Naive thymus-derived CD8-positive, alpha-beta T cell (primary cell): ENCODE measurements around the gene SIGLEC9. TPM values are rescaled to one million over a fixed set of nuclear protein-coding genes. Genes with fewer than 3 reads are reported as not detected.

Experiments
- ATAC-seq, 2 donors: fragments of 150-1000 bp; cut with Tn5 transposase in 1 of 2; sonication (Bioruptor Pico), chemical (Tn5 transposase) in 1 of 2; 1 replicate in 1 of 2; 2 replicates in 1 of 2; pipeline ENCODE4 v1.10.0; 2021; ENCODE audit warnings: mild to moderate bottlenecking in 2 of 2, moderate library complexity in 2 of 2
- POLR2A ChIA-PET: fragments of 350-600 bp; sonication (Branson Sonifier 250); formaldehyde crosslinking; loops from one replicate; lab custom pipeline; 2021; ENCODE audit warnings: antibody characterized with exemption; lab: Charles Lee
- DNase-seq, 10 donors: peaks; one replicate each; pipeline versions ENCODE4 v3.0.0 to v3.0.0-alpha.2; 2020 to 2022
- H3K27ac Mint-ChIP-seq, 10 donors: one replicate each; pipeline ENCODE4 v1.8.0; 2020 to 2022; ENCODE audit warnings: mild to moderate bottlenecking in 10 of 10, mixed read lengths in 10 of 10, moderate library complexity in 4 of 10, inconsistent platforms in 1 of 10
- H3K27me3 Mint-ChIP-seq, 5 donors: one replicate each; pipeline ENCODE4 v1.8.0; 2021 to 2022; ENCODE audit warnings: mixed read lengths in 5 of 5
- H3K36me3 Mint-ChIP-seq, 3 donors: one replicate each; pipeline ENCODE4 v1.8.0; 2020 to 2022; ENCODE audit warnings: mixed read lengths in 3 of 3, mild to moderate bottlenecking in 2 of 3, inconsistent platforms in 1 of 3
- H3K4me1 Mint-ChIP-seq, 4 donors: one replicate each; pipeline ENCODE4 v1.8.0; 2021 to 2022; ENCODE audit warnings: mixed read lengths in 4 of 4
- H3K4me3 Mint-ChIP-seq, 10 donors: one replicate each; pipeline ENCODE4 v1.8.0; 2020 to 2022; ENCODE audit warnings: mild to moderate bottlenecking in 10 of 10, mixed read lengths in 10 of 10, moderate library complexity in 6 of 10, inconsistent platforms in 1 of 10
- H3K9me3 Mint-ChIP-seq, 9 donors: one replicate each; pipeline ENCODE4 v1.8.0; 2020 to 2022; ENCODE audit warnings: mixed read lengths in 9 of 9, mild to moderate bottlenecking in 3 of 9, inconsistent platforms in 1 of 9, moderate library complexity in 1 of 9
- polyA plus RNA-seq, 3 donors: library from polyadenylated mRNA; unstranded; fragments of 300-500 nt; fragmentation: Illumina TruSeq; gene quantifications; one replicate each; pipeline ENCODE4 v1.2.3, GENCODE V29; 2021
- total RNA-seq, 8 experiments: library from RNA in 2 of 8; stranded (reverse) in 2 of 8; gene quantifications; one replicate each; pipeline ENCODE4 v1.2.3 and lab custom pipeline; 2021 to 2026

SIGLEC9 gene
- total and polyA plus RNA-seq, 5 experiments from 2014 or later = 0.32 to 2.4 (median 1.3) TPM

GRCh38 chr19:51148580-51148979, 23.9 kb downstream of the SIGLEC9 start:
- DNase-seq (no peak), ATAC-seq (no peak)
- Mint-ChIP-seq H3K27me3 (peaks cover 0 to 8% (median 2%) of the 10 kb centered on the region in 5 donors), H3K4me1 (peaks cover 12 to 38% (median 16%) of the 10 kb centered on the region in 4 donors), H3K9me3 (no peaks in the 10 kb centered on the region), H3K36me3 (no peaks in the 10 kb centered on the region), H3K27ac (peak overlapping the region in 3 of 10 donors; percentile 5 to 13 (median 13)), H3K4me3 (no peak overlapping the region)
- POLR2A ChIA-PET = interaction anchor here (1.3 kb wide), 1 partner anchor 13 kb away, joined by 3 read pairs; no protein-coding TSS in a partner anchor

GRCh38 chr19:51150627-51151026, 25.9 kb downstream of the SIGLEC9 start:
- Mint-ChIP-seq H3K9me3 (no peaks in the 10 kb centered on the region), H3K36me3 (no peaks in the 10 kb centered on the region), H3K27me3 (peaks cover 2 to 8% (median 5%) of the 10 kb centered on the region in 5 donors), H3K4me1 (peaks cover 11 to 26% (median 15%) of the 10 kb centered on the region in 4 donors), H3K27ac (peak overlapping the region in 2 of 10 donors; percentile 0 to 23), H3K4me3 (no peak overlapping the region)
- DNase-seq = no peak
- POLR2A ChIA-PET = no interaction called here
- ATAC-seq = no peak

- Mint-ChIP-seq H3K4me1 (peaks cover 3 to 14% (median 11%) of the 10 kb centered on the region in 4 donors), H3K9me3 (no peaks in the 10 kb centered on the region), H3K4me3 (no peak overlapping the region), H3K27ac (no peak overlapping the region), H3K27me3 (peaks cover 0 to 8% (median 4%) of the 10 kb centered on the region in 5 donors), H3K36me3 (no peaks in the 10 kb centered on the region)
- POLR2A ChIA-PET = no interaction called here
- no peak for ATAC-seq
- DNase-seq = no peak
Measured at GRCh38 chr19:51156710-51157109, 32.0 kb downstream of the SIGLEC9 start.

GRCh38 chr19:51157265-51157664, 32.6 kb downstream of the SIGLEC9 start:
- H3K9me3 Mint-ChIP-seq = no peaks in the 10 kb centered on the region
- H3K27me3 Mint-ChIP-seq = peaks cover 0 to 8% (median 4%) of the 10 kb centered on the region in 5 donors
- POLR2A ChIA-PET = no interaction called here
- no peaks in the 10 kb centered on the region for H3K36me3 Mint-ChIP-seq
- no peak overlapping the region for H3K27ac Mint-ChIP-seq
- H3K4me1 Mint-ChIP-seq = peaks cover 3 to 14% (median 11%) of the 10 kb centered on the region in 4 donors
- ATAC-seq (no peak), DNase-seq (peak in 1 of 10 donors; percentile 6)
- H3K4me3 Mint-ChIP-seq = no peak overlapping the region

- Mint-ChIP-seq H3K36me3 (no peaks in the 10 kb centered on the region), H3K27ac (peak overlapping the region in 6 of 10 donors; percentile 10 to 66 (median 36)), H3K4me1 (peaks cover 3 to 14% (median 11%) of the 10 kb centered on the region in 4 donors), H3K4me3 (no peak overlapping the region), H3K9me3 (no peaks in the 10 kb centered on the region), H3K27me3 (peaks cover 0 to 8% (median 2%) of the 10 kb centered on the region in 5 donors)
- ATAC-seq (peak; percentile 64 to 67), DNase-seq (peak; percentile 36 to 87 (median 64))
- POLR2A ChIA-PET = interaction anchor here (0.6 to 1.4 kb wide), 3 partner anchors 34 to 795 kb away, joined by 3 to 5 read pairs (median 4); partner anchors contain the start of gene SIGLEC9
Measured at GRCh38 chr19:51158474-51159129, 33.9 kb downstream of the SIGLEC9 start.

- DNase-seq (no peak), ATAC-seq (no peak)
- Mint-ChIP-seq H3K4me3 (no peak overlapping the region), H3K9me3 (no peaks in the 10 kb centered on the region), H3K4me1 (peaks cover 3 to 14% (median 11%) of the 10 kb centered on the region in 4 donors), H3K27ac (no peak overlapping the region), H3K27me3 (peaks cover 0 to 7% (median 2%) of the 10 kb centered on the region in 5 donors), H3K36me3 (no peaks in the 10 kb centered on the region)
- POLR2A ChIA-PET = interaction anchor here (0.5 kb wide), 1 partner anchor 50 kb away, joined by 3 read pairs; no protein-coding TSS in a partner anchor
Measured at GRCh38 chr19:51159656-51160055, 35.0 kb downstream of the SIGLEC9 start.

GRCh38 chr19:51161266-51161665, 36.6 kb downstream of the SIGLEC9 start:
- H3K27me3 Mint-ChIP-seq = peaks cover 0 to 2% (median 0%) of the 10 kb centered on the region in 5 donors
- H3K4me1 Mint-ChIP-seq = peaks cover 3 to 18% (median 12%) of the 10 kb centered on the region in 4 donors
- H3K9me3 Mint-ChIP-seq = no peaks in the 10 kb centered on the region
- ATAC-seq = no peak
- H3K4me3 Mint-ChIP-seq = no peak overlapping the region
- peak overlapping the region in 2 of 10 donors; percentile 41 to 74 for H3K27ac Mint-ChIP-seq
- H3K36me3 Mint-ChIP-seq = no peaks in the 10 kb centered on the region
- POLR2A ChIA-PET = no interaction called here
- DNase-seq = no peak

- DNase-seq = no peak
- POLR2A ChIA-PET = no interaction called here
- H3K27ac Mint-ChIP-seq = peak overlapping the region in 1 of 10 donors; percentile 41
- H3K36me3 Mint-ChIP-seq = no peaks in the 10 kb centered on the region
- ATAC-seq = no peak
- no peaks in the 10 kb centered on the region for H3K9me3 Mint-ChIP-seq
- peaks cover 7 to 25% (median 18%) of the 10 kb centered on the region in 4 donors for H3K4me1 Mint-ChIP-seq
- H3K4me3 Mint-ChIP-seq = no peak overlapping the region
- peaks cover 0 to 2% (median 0%) of the 10 kb centered on the region in 5 donors for H3K27me3 Mint-ChIP-seq
Measured at GRCh38 chr19:51161867-51162496, 37.3 kb downstream of the SIGLEC9 start.

- Mint-ChIP-seq H3K9me3 (no peaks in the 10 kb centered on the region), H3K4me3 (no peak overlapping the region), H3K27me3 (peaks cover 0 to 2% (median 0%) of the 10 kb centered on the region in 5 donors), H3K4me1 (peaks cover 14 to 32% (median 28%) of the 10 kb centered on the region in 4 donors), H3K36me3 (no peaks in the 10 kb centered on the region), H3K27ac (no peak overlapping the region)
- ATAC-seq (no peak), DNase-seq (no peak)
- POLR2A ChIA-PET = no interaction called here
Measured at GRCh38 chr19:51163257-51163656, 38.6 kb downstream of the SIGLEC9 start.

GRCh38 chr19:51164215-51164614, 39.5 kb downstream of the SIGLEC9 start:
- no peaks in the 10 kb centered on the region for H3K9me3 Mint-ChIP-seq
- no peaks in the 10 kb centered on the region for H3K27me3 Mint-ChIP-seq
- peaks cover 14 to 33% (median 29%) of the 10 kb centered on the region in 4 donors for H3K4me1 Mint-ChIP-seq
- POLR2A ChIA-PET = no interaction called here
- DNase-seq = no peak
- no peak overlapping the region for H3K27ac Mint-ChIP-seq
- no peaks in the 10 kb centered on the region for H3K36me3 Mint-ChIP-seq
- ATAC-seq = no peak
- H3K4me3 Mint-ChIP-seq = no peak overlapping the region

GRCh38 chr19:51166846-51167490, 42.3 kb downstream of the SIGLEC9 start:
- H3K27ac Mint-ChIP-seq = peak overlapping the region; percentile 63 to 90 (median 84)

GRCh38 chr19:51168564-51169282, 44.0 kb downstream of the SIGLEC9 start:
- H3K27ac Mint-ChIP-seq = peak overlapping the region in 5 of 10 donors; percentile 19 to 67 (median 31)
- no peaks in the 10 kb centered on the region for H3K9me3 Mint-ChIP-seq
- ATAC-seq (no peak), DNase-seq (no peak)
- H3K36me3 Mint-ChIP-seq = no peaks in the 10 kb centered on the region
- H3K27me3 Mint-ChIP-seq = peaks cover 0 to 4% (median 0%) of the 10 kb centered on the region in 5 donors
- H3K4me1 Mint-ChIP-seq = peaks cover 14 to 35% (median 33%) of the 10 kb centered on the region in 4 donors
- H3K4me3 Mint-ChIP-seq = peak overlapping the region in 5 of 10 donors; percentile 30 to 70 (median 42)
- POLR2A ChIA-PET = interaction anchor here (0.5 kb wide), 1 partner anchor 256 kb away, joined by 3 read pairs; no protein-coding TSS in a partner anchor

More at GRCh38 chr19:51166846-51167490, 42.3 kb downstream of the SIGLEC9 start:
- Mint-ChIP-seq H3K9me3 (no peaks in the 10 kb centered on the region), H3K4me1 (peaks cover 14 to 35% (median 33%) of the 10 kb centered on the region in 4 donors), H3K27me3 (peaks cover 0 to 4% (median 0%) of the 10 kb centered on the region in 5 donors), H3K4me3 (peak overlapping the region; percentile 57 to 81 (median 74)), H3K36me3 (no peaks in the 10 kb centered on the region)
- DNase-seq = peak in 5 of 10 donors; percentile 5 to 35 (median 19)
- POLR2A ChIA-PET = no interaction called here
- peak; percentile 65 to 71 for ATAC-seq
